HEK293 (cell line): Measurements from ENCODE around the gene SLC25A26.

Experiments
- CTCF ChIA-PET: fragments of 350-600 bp; formaldehyde crosslinking; extraction: SDS; loops from one replicate; lab custom pipeline; 2021; ENCODE audit warnings: antibody characterized with exemption; lab: Yijun Ruan, JAX
- POLR2A ChIA-PET: fragments of 300-600 bp; formaldehyde crosslinking; extraction: SDS; loops from one replicate; lab custom pipeline; 2020; ENCODE audit warnings: antibody characterized with exemption, inconsistent platforms; lab: Yijun Ruan, JAX
- H3K27ac ChIP-seq: fragments of 200-500 bp; sonication (Bioruptor generic); 2 replicates; pipeline ENCODE4 v1.5.1; 2014; ENCODE audit warnings: low read depth, low read length, control low read depth, inconsistent platforms; ENCODE audit errors: extremely low read depth
- H3K36me3 ChIP-seq, 2 experiments: fragments of 200-500 bp in 1 of 2; sonication (Bioruptor generic) in 1 of 2; 1 replicate in 1 of 2; 2 replicates in 1 of 2; pipeline ENCODE4 v1.5.1; 2014 to 2017; ENCODE audit warnings: inconsistent platforms in 2 of 2, low read length in 2 of 2; ENCODE audit not compliant: control insufficient read depth in 2 of 2, insufficient read depth in 1 of 2
- H3K4me1 ChIP-seq: fragments of 200-500 bp; sonication (Bioruptor generic); 2 replicates; pipeline ENCODE4 v1.5.1; 2014; ENCODE audit warnings: mild to moderate bottlenecking, low read length, inconsistent platforms; ENCODE audit not compliant: control insufficient read depth, insufficient read depth
- H3K4me3 ChIP-seq: 2 replicates; pipeline ENCODE4 v1.5.1; 2011; ENCODE audit warnings: low read depth, mild to moderate bottlenecking, control low read depth, low read length, moderate library complexity
- H3K9me3 ChIP-seq: fragments of 200-500 bp; sonication (Bioruptor generic); 2 replicates; pipeline ENCODE4 v1.5.1; 2014; ENCODE audit warnings: low read depth, low read length, inconsistent platforms; ENCODE audit not compliant: control insufficient read depth, insufficient read depth
- BCL6B ChIP-seq: fragments of 450-650 bp; formaldehyde crosslinking; IDR thresholded peaks from 2 replicates; pipeline ENCODE4 v1.5.1; 2017; ENCODE audit warnings: missing biosample characterization, missing genetic modification characterization
- CTCF ChIP-seq: fragments of 450-650 bp; formaldehyde crosslinking; IDR thresholded peaks from 2 replicates; pipeline ENCODE4 v1.5.1; 2016; ENCODE audit warnings: missing biosample characterization, missing genetic modification characterization
- EGR2 ChIP-seq: fragments of 450-650 bp; formaldehyde crosslinking; IDR thresholded peaks from 2 replicates; pipeline ENCODE4 v1.5.1; 2016; ENCODE audit warnings: low read depth, missing biosample characterization, missing genetic modification characterization
- HIC1 ChIP-seq: fragments of 450-650 bp; formaldehyde crosslinking; IDR thresholded peaks from 2 replicates; pipeline ENCODE4 v1.5.1; 2016; ENCODE audit warnings: missing biosample characterization, missing genetic modification characterization
- OVOL3 ChIP-seq: fragments of 450-650 bp; formaldehyde crosslinking; IDR thresholded peaks from 2 replicates; pipeline ENCODE4 v1.5.1; 2016; ENCODE audit warnings: missing biosample characterization, missing genetic modification characterization
- PBX3 ChIP-seq: sonication (generic); formaldehyde crosslinking; IDR thresholded peaks from 2 replicates; pipeline ENCODE4 v1.8.1; 2022; ENCODE audit warnings: mild to moderate bottlenecking, moderate library complexity, missing genetic modification reagents
- RBAK ChIP-seq: fragments of 450-650 bp; formaldehyde crosslinking; IDR thresholded peaks from 2 replicates; pipeline ENCODE4 v1.5.1; 2016; ENCODE audit warnings: missing biosample characterization, missing genetic modification characterization
- ZBTB10 ChIP-seq: fragments of 450-650 bp; formaldehyde crosslinking; IDR thresholded peaks from 2 replicates; pipeline ENCODE4 v1.5.1; 2016; ENCODE audit warnings: missing biosample characterization, missing genetic modification characterization
- ZBTB20 ChIP-seq: fragments of 450-650 bp; formaldehyde crosslinking; IDR thresholded peaks from 2 replicates; pipeline ENCODE4 v1.5.1; 2016; ENCODE audit warnings: missing biosample characterization, missing genetic modification characterization
- ZBTB44 ChIP-seq: fragments of 450-650 bp; IDR thresholded peaks from 2 replicates; pipeline ENCODE4 v1.5.1; 2018; ENCODE audit warnings: missing biosample characterization, mild to moderate bottlenecking, missing genetic modification characterization
- ZNF132 ChIP-seq: fragments of 450-650 bp; formaldehyde crosslinking; IDR thresholded peaks from 2 replicates; pipeline ENCODE4 v1.5.1; 2017; ENCODE audit warnings: missing biosample characterization, missing genetic modification characterization, borderline replicate concordance
- ZNF169 ChIP-seq: fragments of 450-650 bp; formaldehyde crosslinking; IDR thresholded peaks from 2 replicates; pipeline ENCODE4 v1.5.1; 2016; ENCODE audit warnings: missing biosample characterization, missing genetic modification characterization
- ZNF488 ChIP-seq: fragments of 450-650 bp; formaldehyde crosslinking; IDR thresholded peaks from 2 replicates; pipeline ENCODE4 v1.5.1; 2016; ENCODE audit warnings: missing biosample characterization, missing genetic modification characterization
- ZNF514 ChIP-seq: fragments of 450-650 bp; formaldehyde crosslinking; IDR thresholded peaks from 2 replicates; pipeline ENCODE4 v1.5.1; 2016; ENCODE audit warnings: missing biosample characterization, missing genetic modification characterization
- ZNF555 ChIP-seq: fragments of 450-650 bp; formaldehyde crosslinking; conservative IDR thresholded peaks from 2 replicates; pipeline ENCODE4 v1.5.1; 2017; ENCODE audit warnings: missing biosample characterization, mild to moderate bottlenecking, missing genetic modification characterization, inconsistent platforms
- ZNF600 ChIP-seq: fragments of 450-650 bp; formaldehyde crosslinking; IDR thresholded peaks from 2 replicates; pipeline ENCODE4 v1.5.1; 2016; ENCODE audit warnings: missing biosample characterization, missing genetic modification characterization
- ZNF670 ChIP-seq: fragments of 450-650 bp; formaldehyde crosslinking; IDR thresholded peaks from 2 replicates; pipeline ENCODE4 v1.5.1; 2016; ENCODE audit warnings: missing biosample characterization, missing genetic modification characterization, low read depth
- ZNF791 ChIP-seq: fragments of 450-650 bp; formaldehyde crosslinking; IDR thresholded peaks from 2 replicates; pipeline ENCODE4 v1.5.1; 2016; ENCODE audit warnings: missing biosample characterization, missing genetic modification characterization
- ZSCAN4 ChIP-seq: fragments of 450-650 bp; formaldehyde crosslinking; IDR thresholded peaks from 2 replicates; pipeline ENCODE4 v1.5.1; 2017; ENCODE audit warnings: missing biosample characterization, missing genetic modification characterization

Gene SLC25A26

GRCh38 chr3:66380200-66380932, 159.6 kb downstream of the SLC25A26 start (continued):
- TF ChIP-seq ZBTB44 (no peak), BCL6B (tag by site-specific recombination) (no peak), ZNF670 (tag by site-specific recombination) (no peak), HIC1 (tag by site-specific recombination) (no peak), ZBTB10 (tag by site-specific recombination) (no peak), OVOL3 (tag by site-specific recombination) (no peak), ZNF488 (tag by site-specific recombination) (no peak), CTCF (tag by site-specific recombination) (no peak), ZBTB20 (tag by site-specific recombination) (no peak), ZNF514 (tag by site-specific recombination) (no peak), RBAK (tag by site-specific recombination) (no peak)

- CTCF ChIA-PET = no interaction called here
- peaks cover 3 to 97% of the 10 kb centered on the region in 2 experiments; a peak in 2 of 3 replicates for H3K36me3 ChIP-seq
- no peak overlapping the region for H3K27ac ChIP-seq
- no peaks in the 10 kb centered on the region for H3K9me3 ChIP-seq
- no peak overlapping the region for H3K4me3 ChIP-seq
- H3K4me1 ChIP-seq = no peaks in the 10 kb centered on the region
- POLR2A ChIA-PET = no interaction called here
- TF ChIP-seq ZNF169 (tag by site-specific recombination) (no peak), ZNF132 (no peak), ZNF600 (no peak), ZSCAN4 (tag by site-specific recombination) (no peak), ZNF555 (tag by site-specific recombination) (no peak), EGR2 (no peak), PBX3 (CRISPR knock-in tag) (no peak), ZNF791 (tag by site-specific recombination) (no peak)
Measured at GRCh38 chr3:66381626-66382025, 160.8 kb downstream of the SLC25A26 start.
